ENCODE data around the gene DACH1. TPM values are rescaled to one million over a fixed set of nuclear protein-coding genes. Genes with fewer than 3 reads are reported as not detected.
"Not testable (repeated sequence)": the region's sequence is repeated elsewhere in the genome, so short reads cannot be mapped to it uniquely, and the experiment has no call there.

The DACH1 gene
- total RNA-seq: 0.05 TPM in 1 of 2 replicates, not detected in the other

DNA sequence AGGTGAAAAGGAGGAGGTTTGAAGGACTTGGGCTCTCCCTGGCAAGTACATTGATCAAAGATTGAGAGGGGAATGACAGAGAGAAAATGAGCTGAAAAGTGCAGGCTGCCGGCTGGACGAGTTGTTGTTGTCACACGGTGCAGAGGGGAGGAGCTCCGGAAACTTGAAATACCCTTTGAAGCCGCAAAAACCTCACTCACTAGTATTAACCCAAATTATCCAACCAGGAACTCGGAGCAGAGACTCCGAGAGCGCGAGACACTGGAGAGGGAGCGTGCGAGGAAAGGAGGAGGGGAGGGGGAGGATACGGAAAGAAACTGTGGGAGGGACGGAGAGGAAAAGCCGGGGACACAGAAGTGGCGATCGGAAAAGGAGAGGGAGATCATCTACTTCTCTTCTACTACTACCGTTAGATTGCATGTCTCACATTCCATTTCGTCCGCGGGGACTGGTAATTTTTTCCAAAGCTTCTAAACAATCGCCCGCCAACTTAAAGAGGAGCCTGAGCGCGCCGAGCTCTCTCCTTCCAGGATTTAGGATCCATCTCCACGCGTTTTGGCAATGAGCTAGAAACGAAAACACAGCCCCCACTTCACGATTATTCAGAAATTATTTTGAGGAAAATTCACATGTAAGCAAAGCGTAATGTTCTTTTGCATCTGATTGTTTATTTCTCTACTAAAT is at the start of gene DACH1:
DACH1 (minus strand) TSS at position 74 of the 684 bp plus-strand sequence.
- intact Hi-C loops (cut with micrococcal nuclease): no loop called here

DNA sequence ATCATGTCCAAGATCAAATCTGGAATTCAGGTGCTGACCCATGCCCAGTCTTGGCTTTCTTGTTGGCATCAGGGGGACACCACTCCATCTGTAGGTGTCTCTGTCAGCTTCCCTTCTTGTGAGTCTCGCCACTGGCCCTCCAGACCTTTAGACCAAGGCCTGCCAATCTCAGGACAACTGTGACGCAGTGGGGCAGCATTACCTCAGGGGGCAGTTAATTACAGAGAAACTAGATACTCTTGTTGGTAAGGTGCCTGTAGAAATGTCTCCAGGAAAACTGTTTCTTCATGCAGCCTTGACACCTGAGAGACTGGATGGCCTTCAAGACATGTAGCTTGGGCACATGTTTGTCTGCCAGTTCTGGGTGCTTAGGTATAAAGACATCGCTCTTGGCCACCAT is 46.7 kb upstream of the DACH1 start:
- intact Hi-C loops (cut with micrococcal nuclease): no loop called here

DNA sequence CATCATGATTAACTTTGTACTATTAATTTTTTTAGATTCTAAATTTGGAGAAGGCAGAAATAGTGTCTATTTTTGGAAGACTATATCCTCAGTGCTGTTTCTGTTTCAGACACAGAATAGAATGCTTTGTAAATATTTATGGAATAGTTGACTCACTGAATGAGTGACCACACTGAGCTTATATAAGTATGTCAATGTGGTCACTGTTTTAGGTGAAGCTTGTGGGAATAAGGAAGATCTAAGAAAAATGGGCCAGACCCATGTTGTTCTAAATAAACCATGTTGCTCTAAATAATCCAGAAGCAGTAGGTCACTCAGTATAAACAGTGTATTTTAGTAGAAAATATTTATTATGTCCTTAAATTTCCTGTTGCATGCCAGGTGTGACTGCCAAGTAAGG is 45.5 kb upstream of the DACH1 start:
- intact Hi-C loops (cut with micrococcal nuclease): no loop called here

DNA sequence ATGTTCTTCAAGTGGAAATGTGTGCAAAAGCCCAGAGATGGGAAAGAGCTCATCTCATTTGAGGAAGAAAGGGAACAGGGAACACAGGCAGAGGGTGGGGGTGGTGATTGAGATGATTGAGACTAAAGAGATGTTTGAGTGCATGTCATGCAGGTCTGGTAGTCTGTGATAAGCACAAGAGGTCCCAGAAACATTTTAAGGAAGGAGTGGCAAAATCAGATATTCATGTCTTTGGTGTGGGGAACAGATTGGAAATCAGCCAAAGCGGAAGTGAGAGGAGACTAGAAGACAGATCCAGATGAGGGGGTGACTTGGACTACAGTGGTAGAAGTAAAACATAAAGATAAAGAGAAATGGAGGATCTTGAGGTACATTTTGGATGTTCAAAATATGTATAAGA is 39.4 kb upstream of the DACH1 start:
- intact Hi-C loops (cut with micrococcal nuclease): no loop called here

DNA sequence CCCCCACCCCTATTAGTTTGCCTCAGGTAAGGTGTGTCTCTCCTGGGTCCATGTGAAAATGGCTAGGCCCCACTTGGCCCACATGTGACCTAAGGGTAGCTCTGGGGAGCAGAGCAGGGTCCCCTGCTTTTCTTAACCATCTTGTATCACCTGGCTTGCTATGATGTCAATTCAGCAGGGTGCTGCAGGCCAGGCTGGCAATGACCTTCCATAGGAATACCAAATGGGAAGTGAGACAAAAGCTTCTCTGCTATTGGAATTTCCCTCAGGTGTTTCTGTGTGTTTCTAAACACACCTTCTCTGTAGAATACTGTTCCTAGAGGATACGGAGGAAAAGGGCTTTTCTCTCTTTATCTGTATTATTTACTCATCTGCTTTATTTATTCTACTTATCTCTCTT is 35.7 kb upstream of the DACH1 start:
- intact Hi-C loops (cut with micrococcal nuclease): no loop called here

DNA sequence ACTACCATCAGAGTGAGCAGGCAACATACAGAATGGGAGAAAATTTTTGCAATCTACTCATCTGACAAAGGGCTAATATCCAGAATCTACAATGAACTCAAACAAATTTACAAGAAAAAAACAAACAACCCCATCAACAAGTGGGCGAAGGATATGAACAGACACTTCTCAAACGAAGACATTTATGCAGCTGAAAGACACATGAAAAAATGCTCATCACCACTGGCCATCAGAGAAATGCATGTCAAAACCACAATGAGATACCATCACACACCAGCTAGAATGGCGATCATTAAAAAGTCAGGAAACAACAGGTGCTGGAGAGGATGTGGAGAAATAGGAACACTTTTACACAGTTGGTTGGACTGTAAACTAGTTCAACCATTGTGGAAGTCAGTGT is 26.5 kb upstream of the DACH1 start:
- intact Hi-C loops (cut with micrococcal nuclease): not testable (repeated sequence)

DNA sequence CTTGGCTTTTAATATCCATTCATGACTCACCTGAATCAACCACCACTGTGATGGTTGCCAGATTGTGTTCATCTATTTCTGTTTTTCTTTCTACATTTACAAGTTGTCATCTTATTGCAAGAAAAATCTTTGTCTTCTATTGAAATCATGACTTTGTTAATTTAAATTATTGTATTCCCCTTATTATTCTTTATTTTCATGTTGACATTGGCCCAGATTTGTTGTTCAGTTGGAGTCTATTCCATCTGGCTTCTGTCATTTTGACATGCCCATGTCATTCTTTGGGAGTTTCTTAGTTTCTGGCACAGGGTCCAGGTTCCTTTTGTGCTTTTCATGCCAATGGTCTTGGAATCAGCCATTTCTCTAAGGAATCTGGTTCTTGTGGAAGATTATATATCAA is 19.9 kb upstream of the DACH1 start:
- intact Hi-C loops (cut with micrococcal nuclease): loop anchor here (10.0 kb wide), 1 partner anchor 1262 kb away; no protein-coding TSS in a partner anchor

DNA sequence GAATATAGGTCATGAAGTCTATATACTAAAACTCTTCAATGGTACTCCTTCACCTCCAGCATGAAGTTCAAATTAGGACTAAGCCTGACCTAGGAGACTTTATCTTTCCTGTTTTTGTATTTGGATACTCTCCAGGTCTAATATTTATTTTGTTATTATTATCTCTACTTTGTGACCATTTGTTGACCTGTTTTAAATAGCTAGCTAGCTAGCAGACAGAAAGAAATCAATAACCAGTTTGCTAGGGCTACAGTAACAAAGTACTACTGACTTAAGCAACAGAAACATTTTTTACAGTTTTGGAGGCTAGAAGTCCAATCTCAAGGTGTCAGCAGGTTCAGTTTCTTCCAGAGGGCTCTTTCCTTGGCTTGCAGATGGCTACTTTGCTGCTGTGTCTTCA is 15.1 kb upstream of the DACH1 start:
- intact Hi-C loops (cut with micrococcal nuclease): loop anchor here (10.0 kb wide), 1 partner anchor 1257 kb away; no protein-coding TSS in a partner anchor

DNA sequence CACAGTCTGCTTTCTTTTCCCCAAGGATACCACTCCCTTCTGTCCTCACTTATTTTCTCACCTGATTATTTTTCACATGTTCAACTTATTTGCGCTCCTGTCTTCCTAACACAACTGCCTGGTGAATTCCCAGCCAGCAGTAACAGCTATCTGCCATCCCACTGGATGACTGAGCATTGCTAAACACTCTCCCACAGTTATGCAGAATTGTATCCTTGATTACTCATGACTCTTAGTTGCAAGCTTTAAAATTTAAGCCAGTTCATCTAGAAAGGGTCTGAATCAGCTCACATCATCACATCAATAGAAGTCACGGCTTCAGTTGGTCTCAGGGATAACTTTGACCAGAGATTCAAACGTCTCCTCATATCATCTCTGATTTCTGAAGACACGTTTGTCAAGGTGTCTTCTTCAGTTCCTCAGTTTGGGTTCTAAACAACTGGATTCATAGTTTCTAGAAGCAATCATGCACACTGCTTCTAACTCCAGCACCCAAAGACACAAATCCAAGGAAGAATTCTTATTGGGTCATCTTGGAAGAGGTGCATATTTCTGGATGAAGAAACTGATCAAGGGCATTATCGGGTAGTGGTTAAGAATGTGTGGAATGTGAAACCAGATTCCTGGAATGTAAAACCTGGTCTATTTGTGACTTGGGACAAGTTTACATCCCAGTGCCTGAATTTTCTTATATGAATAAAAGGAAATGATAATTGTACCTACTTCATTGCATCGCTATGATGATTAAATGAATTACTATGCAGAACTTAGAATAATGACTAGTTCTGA is 13.9 kb upstream of the DACH1 start:
- intact Hi-C loops (cut with micrococcal nuclease): loop anchor here (10.0 kb wide), 1 partner anchor 1256 kb away; no protein-coding TSS in a partner anchor

DNA sequence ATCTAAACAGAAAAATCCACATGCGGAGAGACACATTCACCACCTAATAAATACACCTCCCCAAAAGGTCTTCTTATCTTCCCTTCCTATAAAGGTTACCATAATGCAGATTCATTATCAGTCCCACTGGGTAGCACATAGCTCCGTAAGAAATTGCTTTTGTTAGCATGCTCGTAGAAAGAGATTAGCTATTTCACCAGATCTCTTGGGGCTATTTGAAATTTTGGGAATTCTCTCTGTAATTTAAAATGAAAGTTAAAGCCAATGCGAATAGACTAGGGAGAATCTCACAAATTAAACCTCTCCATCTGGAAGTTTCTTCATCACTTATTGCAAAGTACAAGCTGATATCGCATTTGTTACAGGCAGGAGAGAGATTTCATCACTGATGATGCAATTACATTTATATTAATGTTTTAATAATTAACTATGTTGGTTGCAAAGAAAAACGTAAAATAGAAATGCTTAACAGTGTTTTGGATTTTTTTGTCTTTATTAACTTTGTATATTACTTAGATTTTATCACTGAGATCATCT is 12.9 kb upstream of the DACH1 start:
- intact Hi-C loops (cut with micrococcal nuclease): loop anchor here (1.0 to 10.0 kb wide), 5 partner anchors 255 to 1825 kb away; no protein-coding TSS in a partner anchor

DNA sequence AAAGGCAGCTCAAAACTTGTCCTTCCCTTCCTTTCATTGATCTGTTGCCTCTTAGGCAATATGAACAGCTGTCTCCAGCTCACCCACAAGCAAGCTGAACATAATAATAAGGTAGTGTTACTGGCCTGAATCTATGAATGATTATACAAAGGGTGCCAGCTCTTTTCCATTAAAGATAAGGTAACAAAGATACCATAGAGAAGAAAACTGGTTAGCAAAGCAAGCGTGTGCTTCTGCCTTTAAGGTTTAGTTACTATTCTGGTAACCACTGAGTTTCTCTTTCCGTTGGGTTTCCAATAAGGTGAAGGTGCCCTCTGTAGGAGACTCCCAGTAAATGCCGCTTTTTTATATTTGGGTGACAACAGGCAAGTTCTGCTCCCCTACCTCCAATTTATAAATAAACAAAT is 12.1 kb upstream of the DACH1 start:
- intact Hi-C loops (cut with micrococcal nuclease): loop anchor here (1.0 to 10.0 kb wide), 4 partner anchors 254 to 1826 kb away; no protein-coding TSS in a partner anchor

DNA sequence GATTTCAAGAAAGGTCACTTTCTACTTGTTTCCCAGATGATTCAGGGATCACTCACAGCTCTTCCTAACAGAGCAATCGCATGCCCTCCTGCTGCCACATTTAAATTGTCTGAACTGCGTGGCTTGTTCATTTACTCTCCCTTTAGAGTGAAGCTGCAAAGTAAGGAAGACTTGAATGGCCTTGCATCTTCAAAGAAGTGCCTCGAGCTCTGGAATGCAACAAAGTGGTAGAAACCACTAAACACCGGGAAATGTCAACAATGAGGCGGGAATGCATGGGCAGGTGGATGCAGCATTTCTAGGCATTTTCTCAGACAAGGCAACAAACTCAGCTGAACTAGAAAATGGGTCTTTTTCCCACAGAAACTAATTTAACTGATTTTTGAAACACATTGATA is 10.3 kb upstream of the DACH1 start:
- intact Hi-C loops (cut with micrococcal nuclease): loop anchor here (10.0 kb wide), 2 partner anchors 252 to 1828 kb away; no protein-coding TSS in a partner anchor

DNA sequence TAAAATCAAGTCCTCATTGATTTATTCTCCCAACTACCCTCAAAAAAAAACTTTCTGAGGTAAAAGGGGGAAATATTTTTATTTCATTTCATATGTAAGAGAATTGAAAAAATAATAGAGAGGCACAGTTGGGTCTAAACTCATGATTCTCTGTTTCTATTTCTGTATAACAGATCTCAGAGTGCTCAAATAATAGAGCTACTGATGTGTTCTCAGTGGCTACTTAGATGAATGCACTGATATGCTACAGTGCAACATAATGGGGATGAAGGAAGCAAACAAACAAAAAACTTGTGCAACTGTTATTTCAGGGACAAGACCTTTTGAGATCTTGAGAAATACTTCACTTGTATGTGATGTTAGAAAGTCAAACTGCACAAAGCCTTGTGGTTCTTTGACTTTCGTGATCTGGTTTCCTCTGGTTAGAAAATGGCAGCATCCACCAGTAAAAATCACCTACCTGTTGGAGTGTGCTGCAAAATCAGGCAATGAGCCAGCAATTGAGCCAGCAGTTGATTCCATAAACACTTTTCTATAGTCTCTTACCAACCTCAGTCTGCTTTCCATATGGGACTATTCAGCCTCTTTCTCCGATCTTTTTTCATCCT is 9.7 kb upstream of the DACH1 start:
- intact Hi-C loops (cut with micrococcal nuclease): loop anchor here (10.0 kb wide), 2 partner anchors 252 to 1828 kb away; no protein-coding TSS in a partner anchor

DNA sequence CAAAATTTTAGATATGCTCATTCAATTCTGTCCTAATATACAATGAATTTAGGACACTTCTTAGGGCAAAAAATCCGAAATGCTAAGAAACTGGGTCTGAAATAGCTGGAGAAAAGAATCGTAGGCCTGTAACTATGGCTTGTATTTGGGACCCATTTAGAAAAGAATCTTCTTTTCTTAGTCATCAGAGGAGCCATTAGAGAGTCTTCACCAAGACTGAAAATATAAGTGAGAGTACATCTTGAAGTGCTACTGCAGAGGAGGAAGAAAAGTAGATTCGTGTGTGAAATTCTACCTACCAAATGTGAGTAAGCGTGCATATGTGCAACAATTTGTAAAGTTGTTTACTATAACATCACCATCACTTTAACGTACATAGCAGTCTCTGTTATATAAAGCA is 8.8 kb upstream of the DACH1 start:
- intact Hi-C loops (cut with micrococcal nuclease): loop anchor here (10.0 kb wide), 2 partner anchors 251 to 1829 kb away; no protein-coding TSS in a partner anchor

DNA sequence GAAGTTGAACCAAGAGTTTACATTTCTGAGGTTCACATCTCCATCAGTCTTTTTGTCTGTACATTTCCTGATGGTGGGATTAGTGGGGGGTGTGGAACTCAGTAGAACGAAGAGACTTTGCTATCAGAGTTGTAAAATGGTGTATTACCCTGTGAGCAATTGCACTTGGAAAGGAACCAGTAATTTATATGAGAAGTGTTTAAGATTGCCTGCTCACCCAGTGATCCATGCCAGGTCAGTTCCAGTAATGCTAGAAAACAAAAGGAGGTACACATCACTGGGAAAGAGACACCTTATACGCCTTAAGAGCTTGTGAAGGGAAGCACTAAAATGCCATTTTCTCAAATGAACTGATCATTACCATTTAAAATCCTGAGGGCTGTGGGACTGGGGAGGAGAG is 7.5 kb upstream of the DACH1 start:
- intact Hi-C loops (cut with micrococcal nuclease): loop anchor here (10.0 kb wide), 2 partner anchors 250 to 1830 kb away; no protein-coding TSS in a partner anchor

DNA sequence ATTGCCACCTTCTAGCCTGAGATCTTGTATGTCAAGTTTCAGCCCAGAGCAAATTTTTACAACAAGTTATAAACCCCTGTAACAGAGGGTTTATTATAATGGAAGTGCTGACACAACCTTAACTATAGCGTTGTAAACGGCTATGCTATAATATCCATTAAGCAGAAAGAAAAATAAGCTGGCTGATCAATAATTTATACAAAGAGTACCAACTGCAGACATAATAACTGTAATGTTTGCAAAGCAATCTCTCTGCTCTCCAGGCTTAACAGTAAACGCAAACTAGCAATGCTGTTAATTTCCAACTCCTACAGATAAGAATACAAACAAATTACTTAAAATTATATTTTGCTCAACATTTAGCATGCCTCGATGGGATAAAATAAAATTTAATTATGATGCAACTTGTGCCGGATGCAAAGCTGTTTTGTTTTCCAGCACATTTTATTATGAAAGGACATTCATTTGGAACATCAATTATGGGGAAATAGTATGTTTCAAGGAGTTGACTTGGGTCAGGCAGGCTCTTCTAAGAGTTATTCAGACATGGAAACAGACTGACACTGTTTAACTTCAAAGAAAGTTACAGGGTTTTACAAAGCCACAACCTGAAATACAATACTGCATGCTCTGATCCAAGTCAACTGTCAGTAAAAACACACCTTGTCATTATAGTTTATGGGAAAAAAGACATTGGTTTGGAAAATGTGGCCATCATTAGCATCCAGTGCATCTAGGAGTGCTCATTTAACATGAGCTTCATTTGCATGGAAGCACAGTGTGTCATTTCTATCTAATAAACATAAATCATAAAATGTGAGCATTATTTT is 6.6 kb upstream of the DACH1 start:
- intact Hi-C loops (cut with micrococcal nuclease): loop anchor here (10.0 kb wide), 2 partner anchors 249 to 1831 kb away; no protein-coding TSS in a partner anchor

DNA sequence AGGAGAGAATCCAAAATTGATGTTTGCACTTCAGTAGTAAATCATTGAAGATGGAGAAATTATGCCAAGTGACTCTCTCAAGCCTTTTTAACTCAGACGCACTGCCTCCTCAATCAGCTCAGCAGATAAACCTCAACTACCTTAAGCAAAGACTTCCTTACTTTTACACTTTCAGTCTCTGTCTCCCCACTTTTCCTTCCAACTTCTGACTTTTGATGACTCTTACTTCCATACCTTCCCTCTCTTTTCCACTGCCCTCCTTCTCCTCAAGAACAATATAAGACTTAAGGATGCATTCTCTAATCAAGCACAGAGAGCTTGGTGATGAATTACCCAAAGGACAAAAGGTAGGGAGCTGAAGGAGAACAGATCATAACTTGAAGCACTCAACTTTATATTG is 4.8 kb upstream of the DACH1 start:
- intact Hi-C loops (cut with micrococcal nuclease): loop anchor here (10.0 kb wide), 2 partner anchors 247 to 1833 kb away; no protein-coding TSS in a partner anchor

DNA sequence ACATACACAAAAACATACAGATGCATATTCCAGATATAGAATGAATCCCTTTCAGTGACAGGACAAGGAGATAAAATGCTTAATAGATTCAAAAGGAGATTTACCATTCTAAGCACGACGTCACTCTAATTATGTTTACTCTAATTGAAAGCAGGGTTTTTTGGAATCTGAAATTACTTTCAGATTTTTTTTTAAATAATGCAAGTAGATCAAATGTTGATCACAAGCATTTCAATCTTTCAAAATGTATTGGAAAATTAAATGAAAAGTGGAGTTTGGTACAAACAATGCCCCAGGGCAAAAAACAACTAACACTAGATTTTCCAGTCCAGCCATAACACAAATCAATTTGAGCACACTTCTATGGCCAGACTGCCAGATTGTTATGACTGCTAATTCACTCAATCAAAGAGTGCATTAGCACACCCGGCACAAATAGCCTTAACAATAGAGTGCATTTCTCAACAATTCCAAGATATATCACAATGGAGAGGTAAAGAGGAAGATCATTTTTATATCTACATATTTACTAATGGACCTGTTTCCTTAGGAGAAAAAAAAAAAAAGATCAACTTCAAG is 4.3 kb upstream of the DACH1 start:
- intact Hi-C loops (cut with micrococcal nuclease): loop anchor here (10.0 kb wide), 2 partner anchors 246 to 1834 kb away; no protein-coding TSS in a partner anchor

DNA sequence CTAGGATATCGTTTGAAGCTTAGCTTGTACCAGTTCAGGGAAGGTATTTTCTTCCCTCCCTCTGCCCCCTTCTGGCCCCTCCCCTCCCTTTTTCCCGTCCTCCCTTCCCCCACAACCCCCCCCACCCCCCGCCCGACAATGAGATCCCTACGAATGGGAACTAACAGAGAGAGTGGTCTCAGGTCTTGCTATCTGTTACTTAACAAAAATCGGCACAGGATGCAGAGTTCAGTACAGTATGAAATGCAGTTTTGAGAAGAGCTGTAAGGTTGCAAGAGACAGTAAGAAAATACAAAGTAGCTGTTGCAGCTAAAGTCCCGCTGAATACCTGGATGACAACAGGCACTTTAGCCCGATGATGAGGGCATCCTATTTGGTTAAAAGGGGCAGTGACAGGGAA is 3.1 kb upstream of the DACH1 start:
- intact Hi-C loops (cut with micrococcal nuclease): loop anchor here (10.0 kb wide), 2 partner anchors 245 to 1835 kb away; no protein-coding TSS in a partner anchor

DNA sequence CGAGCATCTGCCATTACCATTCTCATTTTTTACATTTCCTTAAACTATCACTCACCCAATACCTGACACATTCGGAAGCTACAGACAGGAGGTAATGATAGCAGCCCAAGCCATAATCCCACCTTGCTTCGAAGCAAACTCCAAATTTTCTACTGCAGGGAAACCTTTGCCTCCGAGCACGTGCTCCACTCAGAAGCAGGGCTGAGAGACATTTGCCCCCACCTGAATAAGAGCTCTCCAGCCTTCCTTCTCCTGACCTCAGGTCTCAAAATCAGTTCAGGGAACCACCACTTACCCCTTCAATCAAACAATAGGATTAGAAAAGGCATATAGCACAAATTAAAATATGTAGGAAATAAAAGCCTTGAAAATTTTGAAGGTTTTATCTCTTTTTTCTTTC is 2.3 kb upstream of the DACH1 start:
- intact Hi-C loops (cut with micrococcal nuclease): no loop called here

Data from T-helper 2 cell treated with Interferon-gamma antibody and Interleukin-4, amounts not matched to agents 100 ng/mL and 5 ng/mL, for 36 hours (primary cell).